Left ventricle myocardium superior (tissue), 1 donor: ENCODE data around the gene C1QL1. TPM values are rescaled to one million over a fixed set of nuclear protein-coding genes. Genes with fewer than 3 reads are reported as not detected.

Source experiments
- ATAC-seq: fragments of 200-7000 bp; cut with Tn5 transposase; one replicate; pipeline ENCODE4 v1.9.1; 2020; ENCODE audit warnings: mild to moderate bottlenecking, moderate library complexity
- DNase-seq: peaks from one replicate; pipeline ENCODE4 v3.0.0-alpha.2; 2020
- intact Hi-C: fragments of 100-400 bp; cut with micrococcal nuclease; formaldehyde crosslinking; loops from one replicate; pipeline ENCODE4 v1.11.0; 2022
- total RNA-seq: library from RNA; stranded (reverse); fragmentation: NEBNext Ultra II Directional; extraction: Animal tissue kit (Norgen Biotek cat#: 25700); gene quantifications from one replicate; pipeline ENCODE4 v1.2.1, GENCODE V29; 2021
- donor health status: DM: no; HTN: yes; CAD: no; lungs with severe emphysema.

The C1QL1 gene
- total RNA-seq, 1 donor from 2014 or later, result 15.2 TPM

DNA sequence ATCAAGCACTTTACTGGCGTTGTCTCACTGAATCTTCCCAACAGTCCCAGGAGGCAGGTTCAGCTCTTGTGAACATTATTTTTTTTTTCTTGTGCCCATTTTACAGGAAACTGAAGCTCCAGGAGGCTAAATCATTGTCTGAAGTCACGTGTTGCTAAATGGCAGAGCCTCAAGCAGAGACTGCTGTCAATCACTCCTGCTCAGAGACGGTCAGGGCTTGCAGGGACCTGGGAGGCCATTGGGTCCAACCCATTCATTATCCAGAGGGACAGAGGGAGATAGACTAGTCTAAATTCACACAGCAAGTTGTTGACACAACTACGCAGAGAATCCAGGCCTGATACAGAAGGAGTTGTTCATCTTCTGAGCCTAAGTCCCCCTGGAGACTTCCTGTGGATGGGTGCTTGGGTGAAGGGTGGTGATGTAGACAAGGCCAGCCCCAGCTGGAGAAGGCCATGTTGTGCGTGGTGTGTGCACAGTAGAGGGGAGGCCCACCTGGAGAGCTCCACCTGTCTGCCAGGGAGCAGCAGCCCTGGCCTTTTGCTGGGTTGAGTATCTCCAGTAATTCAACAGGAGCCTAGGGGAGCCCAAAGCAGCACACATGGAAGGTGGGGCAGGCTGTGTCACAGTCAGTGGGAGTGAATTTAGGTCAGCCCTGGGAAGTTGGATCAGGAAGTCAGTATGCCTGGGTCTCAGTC, 24.3 kb upstream of the C1QL1 start:
- ATAC-seq, result no peak
- no peak for DNase-seq
- intact Hi-C loops, result no loop called here

DNA sequence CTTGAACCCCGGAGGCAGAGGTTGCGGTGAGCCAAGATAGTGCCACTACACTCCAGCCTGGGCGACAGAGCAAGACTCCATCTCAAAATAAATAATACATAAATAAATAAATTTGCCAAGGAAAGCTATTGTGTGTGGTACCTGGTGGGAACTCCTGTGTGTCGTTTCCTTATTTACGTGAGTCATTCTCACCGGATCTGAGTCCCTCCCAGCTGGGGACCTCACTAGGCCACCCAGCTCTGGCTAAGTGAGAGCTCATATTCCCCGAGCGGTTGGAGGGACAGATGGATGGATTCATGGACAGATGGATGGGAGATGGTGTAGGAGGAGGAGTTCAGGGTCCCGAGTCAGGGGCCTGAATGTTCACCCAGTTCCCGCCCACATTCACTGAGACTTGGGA, 22.9 kb upstream of the C1QL1 start:
- no peak for DNase-seq
- intact Hi-C loops, result no loop called here
- ATAC-seq, result no peak

DNA sequence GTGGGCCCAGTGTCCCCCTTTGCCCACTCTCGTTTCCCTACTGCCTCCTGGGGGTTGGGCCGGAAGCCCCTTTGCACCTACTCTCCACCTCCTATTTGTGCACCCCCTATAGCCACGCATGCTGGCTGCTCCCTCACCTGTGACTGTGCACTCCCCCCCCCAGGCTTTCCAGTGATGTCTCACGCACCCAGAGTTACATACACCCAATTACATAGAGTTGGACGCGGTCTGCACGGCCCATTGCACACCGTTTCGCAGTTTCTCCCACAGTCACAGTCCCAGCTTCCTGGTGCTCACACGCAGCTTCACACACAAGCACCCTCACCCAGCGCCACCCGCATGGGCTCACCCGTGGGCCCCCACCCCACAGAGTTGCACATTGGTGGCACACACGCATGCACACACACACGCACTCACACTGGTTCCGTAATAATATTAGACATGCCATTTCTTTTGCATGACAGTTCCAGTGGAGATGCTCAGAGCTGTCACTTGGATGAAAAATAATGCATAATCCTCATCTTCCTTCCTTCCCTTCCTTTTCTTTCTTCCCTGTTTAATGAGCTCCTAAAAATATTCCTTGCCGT, 21.5 kb upstream of the C1QL1 start:
- DNase-seq, result no peak
- no peak for ATAC-seq
- intact Hi-C loops, result no loop called here

DNA sequence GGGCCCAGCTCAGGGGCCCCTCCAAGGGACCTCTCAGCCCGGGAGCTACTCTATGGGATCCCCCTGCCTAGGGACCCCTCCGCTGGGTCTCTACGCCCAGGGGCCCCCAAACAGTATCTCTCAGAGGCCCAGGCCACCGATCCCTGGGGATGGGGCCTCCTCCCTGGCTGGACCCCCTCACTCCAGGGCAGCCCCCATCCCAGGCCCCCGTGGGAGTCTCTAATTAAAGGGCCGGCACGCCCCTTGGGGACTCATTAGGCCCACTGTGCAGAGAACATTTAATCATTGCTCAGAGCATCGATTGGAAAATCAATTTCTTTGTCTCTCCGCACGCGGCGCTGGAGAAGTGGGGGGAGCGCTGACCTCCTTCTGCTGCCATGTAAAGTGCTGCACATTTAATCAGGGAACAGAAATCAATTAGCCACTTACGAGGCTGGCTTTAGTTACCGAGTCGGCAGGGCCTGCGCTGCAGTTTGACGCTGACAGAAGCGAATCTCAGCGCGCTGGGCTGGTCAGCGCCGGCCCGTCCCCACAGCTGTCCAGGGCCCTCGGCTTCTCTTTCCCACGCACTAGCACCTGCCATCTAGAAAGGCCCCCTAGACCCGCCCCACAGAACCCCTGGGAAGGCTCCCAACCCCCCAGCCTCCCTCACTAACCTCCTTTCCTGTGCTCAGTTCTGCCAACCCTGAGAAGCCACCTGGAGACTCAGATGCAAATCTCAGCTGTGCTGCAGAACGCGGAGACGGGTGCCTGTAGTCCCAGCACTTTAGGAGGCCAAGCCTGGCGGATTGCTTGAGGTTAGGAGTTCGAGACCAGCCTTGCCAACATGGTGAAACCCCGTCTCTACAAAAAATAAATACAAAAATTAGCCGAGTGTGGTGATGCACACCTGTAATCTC, 20.2 kb upstream of the C1QL1 start:
- DNase-seq (no peak), ATAC-seq (no peak)
- intact Hi-C loops, result no loop called here

DNA sequence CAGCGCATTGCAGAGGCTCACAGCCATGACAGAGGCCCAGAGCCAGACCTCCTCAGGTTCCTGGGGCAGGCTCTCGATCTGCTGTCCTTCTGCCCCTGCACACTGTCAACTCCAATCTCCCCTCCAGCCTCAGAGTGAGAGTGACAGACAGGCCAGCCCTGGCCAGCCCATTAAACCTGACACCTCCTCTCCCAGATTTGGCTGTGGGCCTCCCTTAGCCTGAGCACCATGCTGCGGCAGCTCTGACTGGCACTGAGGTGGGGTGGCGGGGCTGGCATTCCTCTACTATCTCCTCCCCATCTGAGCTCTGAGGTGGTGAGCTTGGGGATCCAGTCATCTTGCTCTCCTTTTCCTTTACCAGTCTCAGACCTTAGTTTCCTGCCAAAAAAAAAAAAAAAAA, 15.5 kb upstream of the C1QL1 start:
- ATAC-seq, result peak; percentile 74
- intact Hi-C loops, result no loop called here
- peak; percentile 78 for DNase-seq

DNA sequence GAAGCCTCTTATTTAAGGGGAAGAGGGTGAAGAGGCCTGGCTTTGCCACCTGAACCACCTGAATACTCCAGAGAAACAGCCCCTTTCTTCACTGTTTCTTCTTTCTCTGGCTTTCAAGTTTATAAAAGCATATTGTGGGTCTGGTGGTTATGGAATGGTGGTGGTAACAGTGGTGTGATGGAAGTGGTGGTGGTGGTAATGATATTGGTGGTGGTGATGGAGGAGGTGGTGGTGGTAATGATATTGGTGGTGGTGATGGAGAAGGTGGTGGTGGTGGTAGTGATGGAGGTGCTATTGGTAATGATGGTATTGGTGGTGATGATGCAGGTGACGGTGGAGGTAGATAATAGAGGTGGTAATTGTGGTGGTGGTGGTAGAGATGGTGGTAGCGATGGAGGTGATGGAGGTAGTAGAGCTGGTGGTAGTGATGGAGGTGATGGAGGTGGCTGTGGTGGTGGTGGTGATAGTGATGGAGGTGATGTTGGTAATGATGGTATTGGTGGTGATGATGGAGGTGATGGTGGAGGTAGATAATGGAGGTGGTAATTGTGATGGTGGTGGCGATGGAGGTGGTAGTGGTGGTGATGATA, 14.1 kb upstream of the C1QL1 start:
- intact Hi-C loops, result no loop called here
- no peak for ATAC-seq
- DNase-seq, result no peak

DNA sequence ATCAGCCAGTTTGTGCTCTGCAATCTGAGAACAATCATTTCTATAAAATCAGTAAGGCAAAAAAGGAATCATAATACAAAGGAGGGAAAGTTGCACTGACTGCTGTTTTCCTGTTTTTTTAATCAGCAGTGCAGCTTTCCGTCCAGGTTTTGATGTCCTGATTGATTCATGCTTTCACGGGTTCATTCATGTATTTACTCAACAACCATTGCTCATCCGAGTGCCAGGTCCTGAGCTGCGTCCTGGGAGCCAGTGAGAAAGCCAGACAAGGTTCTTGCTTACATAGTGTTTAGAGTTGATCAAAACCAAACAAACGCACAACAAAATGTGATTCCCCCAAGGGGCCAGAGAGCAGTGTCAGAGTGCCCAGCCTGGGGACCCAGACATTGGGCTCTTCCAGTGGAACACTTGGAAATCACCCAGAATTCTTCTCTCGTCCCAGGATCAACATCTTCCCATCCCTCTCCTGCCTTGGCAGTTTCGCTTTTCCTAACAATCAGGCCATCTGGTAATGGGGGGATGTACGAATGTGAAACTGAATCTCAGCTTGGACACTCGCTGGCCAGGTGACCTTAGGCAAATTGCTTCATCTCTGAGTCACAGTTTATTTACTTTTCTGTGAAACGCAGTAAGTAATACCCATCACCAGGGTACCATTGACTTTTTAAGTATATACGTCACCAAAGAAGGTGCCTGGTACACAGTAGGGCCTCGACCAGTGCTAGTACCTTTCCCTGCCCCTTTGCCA, 13.3 kb upstream of the C1QL1 start:
- no peak for ATAC-seq
- intact Hi-C loops, result no loop called here
- no peak for DNase-seq

DNA sequence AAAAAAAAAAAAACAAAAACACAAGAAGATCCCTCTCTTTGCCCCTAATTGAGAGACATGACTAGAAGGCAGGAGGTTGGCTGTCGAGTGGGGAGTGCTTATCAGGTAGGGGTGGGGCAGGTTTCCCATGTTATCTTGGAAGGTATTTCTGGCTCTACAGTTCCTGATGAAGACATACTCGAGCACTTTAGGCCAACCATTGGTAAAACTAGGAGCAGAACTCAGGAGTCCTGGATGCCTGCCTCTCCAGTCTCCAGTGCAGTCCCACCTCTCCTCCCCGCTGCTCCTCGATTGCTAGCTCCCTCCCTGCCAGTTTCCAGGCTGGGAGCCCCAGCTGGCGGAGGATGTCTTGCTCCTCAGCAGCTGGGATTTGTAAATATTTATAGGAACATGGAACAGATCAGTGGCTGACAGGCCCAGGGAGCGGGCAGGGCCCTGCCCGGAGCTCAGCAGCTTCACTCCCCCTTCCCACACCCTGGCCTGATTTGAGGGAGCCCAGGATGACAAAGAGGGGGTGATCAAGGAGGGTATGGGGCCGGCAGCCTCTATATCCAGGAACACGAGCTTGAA, 11.4 kb upstream of the C1QL1 start:
- intact Hi-C loops, result no loop called here
- DNase-seq, result peak; percentile 53
- ATAC-seq, result peak; percentile 60

DNA sequence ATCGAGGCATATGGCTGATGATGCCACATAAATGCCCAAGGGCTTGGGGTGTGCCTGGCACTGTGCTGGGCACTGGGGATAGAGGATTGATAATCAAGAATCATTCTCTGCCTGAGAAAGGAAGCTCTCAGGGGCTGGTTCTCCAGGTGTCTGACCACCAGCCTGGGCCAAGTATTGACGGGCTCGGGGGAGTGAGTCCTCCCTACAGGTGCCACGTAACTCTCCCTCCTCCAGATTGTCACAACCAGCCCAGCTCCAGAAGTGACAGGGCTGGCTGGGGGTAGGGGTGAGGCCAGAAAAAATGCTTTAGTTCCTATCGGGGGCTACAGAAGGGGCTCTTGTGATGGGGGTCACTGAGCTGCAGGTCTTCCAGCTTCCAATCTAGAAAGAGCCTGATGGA, 10.7 kb upstream of the C1QL1 start:
- no peak for ATAC-seq
- intact Hi-C loops, result no loop called here
- no peak for DNase-seq

DNA sequence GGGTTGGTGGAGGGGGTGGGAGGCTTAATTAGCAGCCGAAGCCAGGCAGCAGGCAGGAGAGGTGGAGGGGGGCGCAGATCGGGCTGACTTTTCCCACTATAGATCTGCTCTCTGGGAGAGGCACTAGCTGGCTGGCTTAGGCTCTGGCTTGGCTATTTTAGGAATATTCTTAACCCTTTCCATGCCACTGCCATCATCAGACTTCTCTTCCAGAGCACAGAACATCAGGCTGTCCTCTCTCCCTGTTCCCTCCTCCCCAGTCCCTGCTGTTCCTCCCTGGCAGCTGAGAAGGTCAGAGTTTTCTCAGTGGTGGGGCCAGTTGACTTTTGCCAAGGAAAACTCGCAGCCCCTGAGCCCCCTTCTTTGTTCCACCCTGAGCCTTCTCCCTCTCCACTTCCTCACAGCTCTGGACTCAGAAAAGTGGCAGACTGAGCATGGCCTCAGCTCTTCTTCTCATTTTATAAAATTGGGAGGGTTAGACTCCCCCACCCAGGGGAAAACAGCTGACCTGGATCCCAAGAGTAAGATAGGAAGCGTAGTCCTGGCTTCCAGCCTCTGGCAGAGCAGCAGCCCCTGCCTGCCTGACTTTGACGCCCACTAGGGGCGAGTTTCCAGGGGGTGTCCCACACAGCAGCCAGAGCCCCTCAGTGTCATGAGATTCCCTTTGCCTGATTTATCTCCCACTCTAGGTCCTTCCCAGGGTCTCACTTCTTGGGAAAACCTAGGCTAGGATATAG, 9.9 kb upstream of the C1QL1 start:
- peak; percentile 34 for ATAC-seq
- intact Hi-C loops, result no loop called here
- no peak for DNase-seq

DNA sequence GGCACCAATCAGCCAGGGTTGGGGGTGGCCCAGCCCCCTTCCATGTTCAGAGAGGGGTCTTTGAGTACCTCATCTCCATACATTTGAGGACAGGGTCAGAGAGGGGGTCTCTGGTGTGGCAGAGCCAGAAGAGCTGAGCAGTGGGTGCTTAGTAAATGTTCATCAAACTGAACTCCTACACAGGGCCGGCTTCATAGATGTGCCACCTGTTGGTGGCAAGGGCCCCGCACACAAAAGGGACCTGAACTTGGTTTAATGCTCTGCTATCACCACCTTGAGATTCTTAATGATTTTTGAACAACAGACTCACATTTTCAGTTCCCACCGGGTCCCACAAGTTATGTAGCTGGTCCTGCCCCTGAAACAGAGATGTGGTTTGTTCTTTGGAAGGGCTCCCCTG, 9.0 kb upstream of the C1QL1 start:
- ATAC-seq, result no peak
- no peak for DNase-seq
- intact Hi-C loops, result no loop called here

DNA sequence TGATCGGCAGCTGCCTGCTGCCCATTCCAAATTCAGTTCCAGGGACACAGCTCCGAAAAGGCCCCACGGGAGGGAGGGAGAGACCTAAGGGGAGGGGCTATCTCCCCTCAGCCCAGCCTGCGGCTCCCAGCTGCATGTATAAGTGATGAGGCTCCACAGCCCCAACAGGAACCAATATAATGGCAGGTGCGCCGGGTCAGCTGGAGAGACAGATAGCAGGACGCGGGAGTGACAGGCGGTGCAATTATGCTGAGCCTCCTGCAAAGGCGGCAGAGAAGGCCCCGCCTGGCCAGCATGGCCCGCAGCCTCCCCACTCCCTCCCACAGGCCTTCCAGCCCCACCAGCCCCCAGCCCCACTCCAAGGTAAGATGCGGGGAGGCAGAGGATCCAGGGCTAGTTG, 8.1 kb upstream of the C1QL1 start:
- intact Hi-C loops, result no loop called here
- no peak for DNase-seq
- no peak for ATAC-seq

DNA sequence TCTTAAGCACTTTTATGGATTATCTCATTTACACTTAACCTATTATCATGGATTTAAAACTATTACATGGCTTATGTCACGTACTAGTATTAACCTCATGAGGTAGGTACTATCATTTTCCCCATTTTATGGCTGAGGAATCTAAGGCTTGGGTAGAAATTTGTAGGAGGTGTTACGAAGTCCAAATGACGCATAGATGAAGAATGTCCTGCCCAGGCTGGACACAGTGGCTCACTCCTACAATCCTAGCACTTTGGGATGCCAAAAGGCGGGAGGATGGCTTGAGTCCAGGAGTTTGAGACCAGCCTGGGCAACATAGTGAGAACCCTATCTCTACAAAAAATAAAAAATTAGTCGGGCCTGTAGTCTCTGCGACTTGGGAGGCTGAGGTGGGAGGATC, 4.8 kb upstream of the C1QL1 start:
- DNase-seq, result no peak
- intact Hi-C loops, result no loop called here
- ATAC-seq, result no peak

DNA sequence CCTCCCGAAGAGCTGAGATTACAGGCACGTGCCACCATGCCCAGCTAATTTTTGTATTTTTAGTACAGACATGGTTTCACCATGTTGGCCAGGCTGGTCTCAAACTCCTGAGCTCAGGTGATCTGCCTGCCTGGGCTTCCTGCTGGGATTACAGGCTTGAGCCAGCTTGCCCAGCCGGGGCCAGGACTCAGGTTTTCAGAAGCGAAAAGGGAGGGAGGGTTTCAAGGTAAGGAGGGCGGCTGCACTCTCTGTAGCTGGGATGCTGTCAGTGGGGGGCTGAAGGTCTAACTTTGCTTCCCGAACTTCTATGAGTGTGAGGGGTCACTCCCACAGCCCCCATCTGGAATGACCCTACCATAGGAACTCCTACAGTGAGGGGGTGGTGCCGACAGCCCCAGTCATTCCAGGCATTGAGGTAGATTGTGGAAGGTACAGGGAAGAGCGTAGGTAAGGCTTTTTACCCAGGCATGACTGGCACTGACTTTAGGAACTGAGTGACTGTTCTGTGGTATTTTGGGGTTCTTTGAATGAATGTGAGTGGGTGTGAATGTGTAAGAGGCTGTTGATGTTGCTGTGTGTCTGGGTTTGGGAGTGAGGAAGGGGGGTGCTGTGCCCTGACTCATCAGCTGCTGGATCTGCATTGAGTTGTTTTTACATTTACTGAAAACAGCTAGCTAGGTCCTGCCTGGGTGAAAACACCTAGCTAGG, 3.8 kb upstream of the C1QL1 start:
- intact Hi-C loops, result no loop called here
- ATAC-seq (no peak), DNase-seq (no peak)

DNA sequence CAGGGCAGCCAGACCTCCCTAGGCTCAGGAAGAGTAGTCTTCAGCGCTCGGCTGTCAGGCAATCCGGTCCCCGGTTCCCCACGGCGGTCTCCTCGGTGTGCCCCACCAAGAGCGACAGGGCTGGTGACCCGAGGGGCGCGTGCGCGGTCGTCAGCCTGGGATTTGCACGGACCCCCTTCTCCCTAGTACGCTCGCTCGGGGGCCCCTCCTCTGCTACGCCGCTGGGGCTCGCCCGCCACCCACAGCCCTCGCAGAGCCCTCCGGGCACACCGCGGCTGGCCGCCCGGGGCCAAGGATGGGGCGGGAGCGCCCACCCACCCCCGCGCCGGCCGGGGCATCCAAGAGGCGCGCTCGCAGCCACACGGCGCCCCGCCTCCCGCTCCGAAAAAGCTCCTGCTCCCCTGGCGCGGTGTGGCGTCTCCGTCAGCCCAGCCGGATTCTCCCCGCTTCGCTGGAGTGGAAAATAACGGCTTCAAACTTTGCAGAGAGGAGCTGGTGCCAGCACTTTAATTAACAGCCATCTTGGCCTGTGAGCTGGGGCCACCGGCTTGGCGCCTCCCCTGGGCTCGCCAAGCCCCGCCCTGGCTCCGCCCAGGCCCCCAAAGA, 2.1 kb upstream of the C1QL1 start:
- peak; percentile 65 for DNase-seq
- peak; percentile 34 for ATAC-seq
- intact Hi-C loops, result no loop called here

DNA sequence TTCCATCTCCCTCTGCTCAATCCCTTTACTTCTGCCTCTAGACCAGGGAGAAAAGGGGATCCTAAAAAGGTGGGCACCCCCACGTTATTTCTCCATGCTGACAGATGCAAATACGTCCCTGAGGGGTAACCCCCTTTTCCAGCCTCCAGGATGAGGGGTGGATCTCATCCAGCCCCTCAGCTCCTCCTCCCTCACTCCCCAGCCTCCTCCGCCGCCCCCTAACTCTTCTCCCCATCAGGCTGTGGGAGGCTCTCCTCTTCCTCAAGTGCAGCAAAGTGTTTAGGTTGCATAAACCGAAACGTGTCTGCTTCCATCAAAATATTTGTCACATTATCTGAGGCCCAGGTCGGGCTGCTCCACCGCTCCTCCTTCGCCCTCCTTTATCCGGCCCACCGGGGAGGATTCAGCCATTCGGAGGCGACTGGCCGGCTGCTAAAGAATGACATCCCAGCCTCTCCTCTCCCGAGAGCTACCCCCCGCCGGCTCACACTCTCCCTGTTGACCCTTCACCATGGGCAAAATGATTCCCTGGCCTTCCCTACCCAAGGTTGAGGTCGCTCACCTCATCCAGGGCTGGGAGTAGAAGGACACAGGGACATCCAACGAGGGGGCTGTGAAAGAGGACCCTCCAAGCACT, 1.2 kb upstream of the C1QL1 start:
- no peak for ATAC-seq
- intact Hi-C loops, result no loop called here
- DNase-seq, result no peak

DNA sequence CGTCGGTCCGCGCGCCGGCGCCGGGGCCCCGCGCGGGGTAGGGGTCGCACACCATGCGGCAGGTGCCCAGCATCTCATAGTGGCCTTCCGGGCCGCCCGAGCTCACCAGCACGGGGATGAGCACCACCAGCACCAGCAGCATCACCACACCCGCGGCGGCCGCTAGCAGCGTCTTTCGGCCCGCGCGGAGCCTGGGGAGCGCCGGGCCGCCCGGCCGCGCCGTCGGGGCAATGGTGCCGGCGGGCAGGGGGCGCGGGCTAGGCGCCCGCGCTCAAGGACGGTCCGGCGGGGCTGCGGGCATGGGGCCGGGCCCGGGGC, 237 bp downstream of the C1QL1 start:
- intact Hi-C loops, result no loop called here
- ATAC-seq, result no peak
- DNase-seq, result no peak
